Effector memory CD8-positive, alpha-beta T cell (primary cell): ENCODE data around the gene HES3.
A peak's percentile ranks its signal among the peaks of the same experiment; 100 is the strongest.

ENCODE experiments used
- ATAC-seq: fragments of 150-1000 bp; cut with Tn5 transposase; replicated peaks from 2 replicates; pipeline ENCODE4 v1.10.0; 2021; ENCODE audit warnings: mild to moderate bottlenecking, moderate library complexity
- DNase-seq, 3 experiments: peaks; one replicate each; pipeline ENCODE4 v3.0.0; 2021
- H3K27ac Mint-ChIP-seq, 2 donors: one replicate each; pipeline ENCODE4 v1.8.0; 2022; ENCODE audit warnings: mild to moderate bottlenecking in 2 of 2, mixed read lengths in 2 of 2, moderate library complexity in 2 of 2
- H3K27me3 Mint-ChIP-seq, 2 donors: one replicate each; pipeline ENCODE4 v1.8.0; 2022; ENCODE audit warnings: mixed read lengths in 2 of 2
- H3K36me3 Mint-ChIP-seq: one replicate; pipeline ENCODE4 v1.8.0; 2022; ENCODE audit warnings: mild to moderate bottlenecking, moderate library complexity, mixed read lengths; ENCODE audit not compliant: insufficient read depth
- H3K4me1 Mint-ChIP-seq, 2 donors: one replicate each; pipeline ENCODE4 v1.8.0; 2022; ENCODE audit warnings: low read depth in 2 of 2, mixed read lengths in 2 of 2
- H3K4me3 Mint-ChIP-seq, 2 donors: one replicate each; pipeline ENCODE4 v1.8.0; 2022; ENCODE audit warnings: mild to moderate bottlenecking in 2 of 2, mixed read lengths in 2 of 2, moderate library complexity in 2 of 2
- H3K9me3 Mint-ChIP-seq, 2 donors: one replicate each; pipeline ENCODE4 v1.8.0; 2022; ENCODE audit warnings: mixed read lengths in 2 of 2

HES3 gene

GRCh38 chr1:6233376-6233775, 10.6 kb upstream of the HES3 start:
- H3K4me3 Mint-ChIP-seq: peak overlapping the region; percentile 17 to 37
- H3K27ac Mint-ChIP-seq: no peak overlapping the region
- peaks cover 0 to 4% of the 10 kb centered on the region in 2 donors for H3K4me1 Mint-ChIP-seq

DNA sequence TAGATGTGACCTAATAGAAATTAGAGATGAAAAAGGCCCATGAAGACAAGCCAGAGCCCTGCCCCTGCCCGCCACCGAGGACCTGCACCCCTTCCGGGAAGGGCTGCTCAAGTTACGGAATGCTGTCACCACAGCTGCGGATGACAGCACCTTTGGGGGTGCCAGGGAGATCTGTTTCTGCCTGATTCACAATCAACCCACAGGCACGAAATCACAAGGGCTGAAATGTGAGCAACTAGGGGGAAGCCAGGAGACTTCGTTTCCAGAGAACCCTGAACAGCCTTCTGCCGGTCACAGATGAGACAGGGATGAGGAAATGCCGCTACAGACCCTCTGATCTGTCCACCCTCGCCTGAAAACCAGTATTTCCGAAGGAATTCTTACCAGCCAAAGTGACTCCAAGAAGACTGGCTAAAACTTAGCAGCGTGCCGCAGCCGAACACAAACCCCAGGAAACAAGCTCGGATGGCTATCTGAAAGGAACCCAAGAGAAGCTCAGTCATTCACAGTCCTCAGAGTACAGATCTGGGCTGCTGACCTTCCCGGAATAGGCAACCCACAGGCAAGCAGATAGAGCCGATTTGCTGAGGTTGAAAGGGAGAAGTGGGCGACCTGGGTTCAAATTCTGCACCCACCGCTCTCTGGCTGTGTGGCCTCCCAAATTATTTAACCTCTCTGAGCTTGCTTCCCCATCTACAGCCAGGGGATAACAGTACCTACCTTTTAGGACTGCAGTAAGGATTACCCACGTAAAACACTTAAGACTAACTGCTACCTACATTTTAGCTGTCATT, 9.3 kb upstream of the HES3 start:
- DNase-seq (no peak), ATAC-seq (no peak)
- Mint-ChIP-seq H3K9me3 (no peaks in the 10 kb centered on the region), H3K36me3 (peaks cover 46% of the 10 kb centered on the region), H3K4me1 (peaks cover 0 to 4% of the 10 kb centered on the region in 2 donors), H3K27ac (peak overlapping the region; percentile 68 to 72), H3K27me3 (peaks cover 9 to 13% of the 10 kb centered on the region in 2 donors), H3K4me3 (peak overlapping the region; percentile 85 to 86)

More at GRCh38 chr1:6233376-6233775, 10.6 kb upstream of the HES3 start:
- H3K9me3 Mint-ChIP-seq: no peaks in the 10 kb centered on the region
- ATAC-seq: no peak
- DNase-seq: no peak
- H3K27me3 Mint-ChIP-seq: peaks cover 0 to under 1% of the 10 kb centered on the region in 2 donors
- peaks cover 52% of the 10 kb centered on the region for H3K36me3 Mint-ChIP-seq

DNA sequence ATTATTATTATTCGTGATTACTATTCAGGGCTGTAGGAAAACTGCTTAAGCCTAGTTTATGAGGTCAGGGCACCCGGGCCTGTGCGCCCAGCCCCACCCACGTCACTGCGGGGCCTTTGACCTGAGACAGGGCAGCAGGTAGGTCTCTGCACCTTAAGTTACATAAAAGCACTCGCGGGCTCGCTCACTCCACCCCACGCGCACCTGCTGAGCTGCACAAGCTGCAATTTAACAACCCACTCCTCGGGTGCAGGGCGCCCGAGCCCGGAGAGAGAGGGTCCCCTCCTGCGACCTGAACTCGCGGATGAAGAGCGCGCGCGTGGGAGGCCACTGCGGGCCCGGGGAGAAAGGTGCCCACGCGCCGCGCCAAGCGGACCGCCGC, 8.7 kb upstream of the HES3 start:
- H3K4me1 Mint-ChIP-seq: peaks cover 0 to 4% of the 10 kb centered on the region in 2 donors
- ATAC-seq (peak; percentile 20), DNase-seq (no peak)
- H3K27me3 Mint-ChIP-seq: peaks cover 15 to 19% of the 10 kb centered on the region in 2 donors
- H3K9me3 Mint-ChIP-seq: no peaks in the 10 kb centered on the region
- peak overlapping the region; percentile 85 to 86 for H3K4me3 Mint-ChIP-seq
- peaks cover 44% of the 10 kb centered on the region for H3K36me3 Mint-ChIP-seq
- peak overlapping the region; percentile 68 to 72 for H3K27ac Mint-ChIP-seq

DNA sequence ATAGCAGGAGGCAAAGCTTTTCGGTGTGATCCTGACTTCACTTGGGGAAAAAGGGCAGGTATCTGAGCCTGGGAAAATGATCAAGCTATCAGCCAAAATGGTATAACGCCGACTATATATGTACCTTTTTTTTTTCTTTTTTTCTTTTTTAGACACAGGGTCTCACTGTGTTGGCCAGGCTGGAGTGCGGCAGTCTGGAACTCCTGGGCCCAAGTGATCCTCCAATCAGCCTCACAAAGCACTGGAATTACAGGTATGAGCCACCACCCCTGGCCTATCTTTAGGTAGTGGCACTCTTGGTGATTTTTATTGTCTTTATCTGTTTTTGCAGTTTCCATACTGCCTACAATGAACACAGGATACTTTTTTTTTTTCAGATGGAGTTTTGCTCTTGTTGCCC, 6.9 kb upstream of the HES3 start:
- Mint-ChIP-seq H3K9me3 (no peaks in the 10 kb centered on the region), H3K27me3 (peaks cover 26 to 36% of the 10 kb centered on the region in 2 donors), H3K4me1 (peaks cover 0 to 11% of the 10 kb centered on the region in 2 donors), H3K4me3 (peak overlapping the region; percentile 64 to 72), H3K36me3 (peaks cover 27% of the 10 kb centered on the region), H3K27ac (no peak overlapping the region)
- DNase-seq (no peak), ATAC-seq (no peak)

DNA sequence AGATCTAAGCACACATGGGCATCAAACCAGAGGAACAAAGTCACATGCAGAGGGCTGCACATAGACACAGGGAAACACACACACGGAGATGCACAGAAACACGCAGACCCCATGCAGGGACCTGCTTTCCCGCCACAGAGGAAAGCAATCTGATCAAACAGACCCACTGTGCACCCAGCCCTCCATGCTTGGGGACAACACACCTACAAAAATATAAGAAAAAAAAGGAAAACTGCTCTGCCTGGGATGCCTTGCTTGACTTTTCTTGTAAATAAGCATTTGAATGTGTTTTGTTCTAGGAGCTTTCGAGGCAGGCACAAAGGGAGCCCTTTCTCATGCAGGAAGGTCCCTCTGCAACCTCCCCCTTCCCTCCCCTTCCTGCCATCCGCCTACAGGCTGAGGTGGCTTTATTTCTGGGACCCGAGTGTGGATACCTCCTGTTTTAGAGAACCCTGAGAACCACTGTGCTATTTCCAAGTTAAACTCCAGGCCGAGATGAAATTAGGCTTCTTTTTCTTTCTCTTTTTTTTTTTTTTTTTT, 4.7 kb upstream of the HES3 start:
- H3K27ac Mint-ChIP-seq: no peak overlapping the region
- H3K4me3 Mint-ChIP-seq: no peak overlapping the region
- H3K36me3 Mint-ChIP-seq: peaks cover 15% of the 10 kb centered on the region
- H3K4me1 Mint-ChIP-seq: peaks cover 0 to 7% of the 10 kb centered on the region in 2 donors
- no peak for ATAC-seq
- H3K9me3 Mint-ChIP-seq: no peaks in the 10 kb centered on the region
- DNase-seq: no peak
- peaks cover 37 to 51% of the 10 kb centered on the region in 2 donors for H3K27me3 Mint-ChIP-seq

DNA sequence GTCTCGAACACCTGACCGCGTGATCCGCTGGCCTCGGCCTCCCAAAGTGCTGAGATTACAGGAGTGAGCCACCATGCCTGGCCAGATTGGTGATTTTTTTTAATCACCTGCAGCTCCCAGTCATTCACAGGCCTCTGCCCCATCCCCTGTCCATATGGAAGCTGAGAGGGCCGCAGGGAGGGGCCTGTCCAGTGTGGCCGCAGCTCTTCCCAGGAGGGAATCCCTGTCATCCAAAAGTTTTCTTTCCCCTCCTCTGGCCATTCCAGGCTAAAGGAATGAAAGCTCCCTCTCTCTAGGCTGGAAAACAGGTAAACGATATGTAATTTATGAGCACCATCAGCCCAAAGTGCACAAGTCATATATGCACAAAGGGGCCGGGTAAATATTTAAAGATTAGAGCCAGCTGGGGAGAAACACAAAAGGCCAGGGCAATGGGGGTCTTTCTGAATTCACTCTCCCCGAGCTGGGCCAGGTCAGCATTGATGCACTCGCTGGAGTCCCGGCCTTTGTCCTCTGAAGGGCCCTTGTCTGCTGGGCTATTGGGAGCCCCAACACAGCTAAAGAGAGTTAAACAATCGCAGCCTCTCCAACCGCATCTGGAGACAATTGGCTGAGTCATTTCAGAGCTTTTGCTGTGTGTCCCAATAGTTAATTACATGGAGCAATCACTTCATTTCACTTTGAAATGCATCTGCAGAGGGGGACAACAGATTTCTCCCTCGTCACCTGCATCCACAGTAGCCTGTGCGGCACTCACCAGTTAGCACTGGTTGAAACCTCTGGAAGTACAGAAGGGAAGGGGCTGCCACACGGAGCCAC, 3.8 kb upstream of the HES3 start:
- no peak for DNase-seq

DNA sequence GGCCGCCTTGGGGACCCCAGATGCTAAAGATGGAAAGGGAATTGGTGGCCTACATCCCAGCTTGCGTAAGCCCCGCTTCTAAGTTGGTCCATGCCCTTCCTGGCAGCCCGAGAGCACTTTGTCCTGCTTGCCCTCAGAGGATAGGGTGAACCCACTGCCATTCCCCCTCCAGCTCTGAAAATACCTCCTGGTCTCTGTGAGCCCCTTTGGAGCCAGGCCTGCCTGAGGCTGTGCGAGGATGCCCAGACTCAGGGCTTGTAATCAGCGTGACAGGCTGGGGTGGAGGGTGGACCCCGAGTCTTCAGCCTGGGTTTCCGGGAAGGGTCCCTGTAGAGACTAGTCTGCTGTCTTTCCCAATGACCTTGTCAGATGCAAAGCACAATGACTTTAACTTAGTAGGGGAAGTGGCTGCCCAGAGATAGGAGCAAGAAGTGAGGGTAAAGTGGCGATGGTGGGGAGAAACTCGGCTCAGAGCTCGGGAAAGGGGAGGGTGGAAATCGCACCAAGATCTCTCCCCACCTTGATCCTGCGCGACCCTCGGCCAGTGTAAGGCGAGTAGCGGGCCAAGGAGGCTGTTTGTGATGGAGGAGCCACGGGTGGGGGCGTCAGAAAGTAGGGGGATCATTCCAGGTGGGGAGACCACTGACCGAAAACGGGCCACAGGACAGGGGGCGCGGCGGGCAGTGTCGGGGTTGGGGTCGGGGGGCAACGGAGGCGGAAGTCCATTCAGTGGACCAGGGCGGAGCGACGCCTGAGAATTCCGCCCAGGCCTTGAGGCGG, 2.7 kb upstream of the HES3 start:
- no peak for DNase-seq
- peaks cover 15% of the 10 kb centered on the region for H3K36me3 Mint-ChIP-seq
- peak overlapping the region; percentile 31 to 63 for H3K4me3 Mint-ChIP-seq
- H3K27me3 Mint-ChIP-seq: peaks cover 37 to 59% of the 10 kb centered on the region in 2 donors
- H3K27ac Mint-ChIP-seq: no peak overlapping the region
- H3K4me1 Mint-ChIP-seq: peaks cover 0 to 9% of the 10 kb centered on the region in 2 donors
- H3K9me3 Mint-ChIP-seq: no peaks in the 10 kb centered on the region
- no peak for ATAC-seq

More for the DNA sequence above, 3.8 kb upstream of the HES3 start:
- Mint-ChIP-seq H3K4me3 (no peak overlapping the region), H3K9me3 (no peaks in the 10 kb centered on the region), H3K27ac (no peak overlapping the region), H3K27me3 (peaks cover 37 to 58% of the 10 kb centered on the region in 2 donors), H3K4me1 (peaks cover 0 to 7% of the 10 kb centered on the region in 2 donors), H3K36me3 (peaks cover 15% of the 10 kb centered on the region)
- ATAC-seq: no peak

DNA sequence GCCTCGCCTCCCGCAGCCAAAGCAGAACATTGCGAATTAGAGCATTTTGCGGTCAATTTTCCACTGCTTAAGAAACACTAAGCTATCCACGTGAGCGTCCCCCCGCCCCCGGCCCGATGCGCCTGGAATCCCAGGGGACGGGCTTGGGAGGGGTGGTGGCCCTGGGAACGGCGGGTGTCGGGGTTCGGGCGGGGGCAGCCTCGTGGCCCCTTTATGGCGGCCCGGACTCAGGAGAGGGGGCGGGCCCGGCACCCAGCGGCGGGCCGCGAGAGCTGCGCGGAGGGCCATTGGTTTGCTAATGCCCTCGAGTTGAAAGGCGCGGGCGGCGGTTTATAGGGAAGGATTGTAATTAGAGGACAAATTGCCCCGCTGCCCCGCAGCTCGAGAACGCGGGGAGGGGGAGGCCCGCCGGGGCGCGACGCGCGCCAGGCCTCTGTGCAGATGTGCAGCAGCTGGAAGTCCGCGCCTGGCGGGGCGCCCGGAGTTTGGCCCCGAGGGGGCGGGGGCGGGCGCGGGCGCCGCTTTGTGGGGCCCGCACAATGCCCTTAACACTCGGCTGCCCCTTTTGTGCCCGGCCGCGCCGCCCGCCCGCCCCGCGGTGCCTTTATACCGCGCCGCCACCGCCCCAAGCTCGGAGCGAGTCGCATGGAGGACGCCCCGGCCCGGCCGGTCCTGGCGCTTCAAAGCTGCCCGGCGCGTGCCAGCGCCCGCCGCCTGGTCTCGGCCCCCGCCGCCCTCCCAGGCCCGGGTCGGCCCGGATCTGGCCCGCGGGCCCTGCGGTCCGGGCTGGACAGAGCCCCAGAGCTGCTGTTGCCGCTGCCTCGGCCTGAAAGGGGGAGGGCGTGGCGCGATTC, 1.9 kb upstream of the HES3 start:
- DNase-seq (no peak), ATAC-seq (no peak)
- no peaks in the 10 kb centered on the region for H3K9me3 Mint-ChIP-seq
- H3K27ac Mint-ChIP-seq: no peak overlapping the region
- peaks cover 17% of the 10 kb centered on the region for H3K36me3 Mint-ChIP-seq
- H3K4me1 Mint-ChIP-seq: peaks cover 7 to 17% of the 10 kb centered on the region in 2 donors
- no peak overlapping the region for H3K4me3 Mint-ChIP-seq
- peaks cover 46 to 68% of the 10 kb centered on the region in 2 donors for H3K27me3 Mint-ChIP-seq

DNA sequence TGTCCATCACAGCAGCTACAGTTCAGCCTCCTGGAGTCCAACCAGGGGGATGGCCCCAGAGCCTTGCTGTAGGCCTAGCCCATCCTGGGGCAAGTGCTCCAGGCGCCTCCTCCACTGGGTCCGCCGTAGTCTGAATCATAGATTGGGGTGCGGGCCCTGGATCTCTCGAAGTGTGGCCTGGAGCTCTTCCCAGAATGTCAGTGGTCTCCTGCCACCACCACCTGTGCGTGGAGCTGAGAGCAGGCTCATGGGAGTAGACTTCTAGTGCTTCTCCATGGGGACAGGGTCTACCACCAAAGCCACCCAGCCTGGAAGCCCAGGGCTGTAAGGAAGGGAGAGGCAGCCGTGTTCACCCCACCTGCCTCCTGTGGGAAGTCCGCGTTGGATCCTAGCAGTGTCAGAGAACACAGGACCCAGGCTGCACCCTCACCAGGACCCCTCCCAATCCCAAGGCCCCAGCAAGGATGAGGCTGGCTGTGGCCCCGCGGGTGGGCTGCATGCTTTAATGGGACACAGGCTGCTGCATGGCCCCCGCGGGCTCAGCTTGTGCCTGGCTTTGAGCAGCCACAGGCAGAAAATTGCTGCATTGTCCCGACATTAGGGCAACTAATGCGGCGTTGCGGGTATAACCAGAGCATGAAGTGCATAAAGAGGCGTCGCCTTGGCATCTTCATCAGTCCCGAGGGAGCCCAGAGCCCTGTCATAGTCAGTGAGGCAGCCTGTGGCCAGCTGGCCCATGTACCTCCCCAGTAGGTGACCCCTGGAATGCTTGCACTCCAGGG, 735 bp upstream of the HES3 start:
- Mint-ChIP-seq H3K36me3 (peaks cover 17% of the 10 kb centered on the region), H3K27ac (no peak overlapping the region), H3K4me1 (peaks cover 7 to 17% of the 10 kb centered on the region in 2 donors), H3K9me3 (no peaks in the 10 kb centered on the region), H3K4me3 (no peak overlapping the region), H3K27me3 (peaks cover 54 to 79% of the 10 kb centered on the region in 2 donors)
- ATAC-seq: no peak
- no peak for DNase-seq

DNA sequence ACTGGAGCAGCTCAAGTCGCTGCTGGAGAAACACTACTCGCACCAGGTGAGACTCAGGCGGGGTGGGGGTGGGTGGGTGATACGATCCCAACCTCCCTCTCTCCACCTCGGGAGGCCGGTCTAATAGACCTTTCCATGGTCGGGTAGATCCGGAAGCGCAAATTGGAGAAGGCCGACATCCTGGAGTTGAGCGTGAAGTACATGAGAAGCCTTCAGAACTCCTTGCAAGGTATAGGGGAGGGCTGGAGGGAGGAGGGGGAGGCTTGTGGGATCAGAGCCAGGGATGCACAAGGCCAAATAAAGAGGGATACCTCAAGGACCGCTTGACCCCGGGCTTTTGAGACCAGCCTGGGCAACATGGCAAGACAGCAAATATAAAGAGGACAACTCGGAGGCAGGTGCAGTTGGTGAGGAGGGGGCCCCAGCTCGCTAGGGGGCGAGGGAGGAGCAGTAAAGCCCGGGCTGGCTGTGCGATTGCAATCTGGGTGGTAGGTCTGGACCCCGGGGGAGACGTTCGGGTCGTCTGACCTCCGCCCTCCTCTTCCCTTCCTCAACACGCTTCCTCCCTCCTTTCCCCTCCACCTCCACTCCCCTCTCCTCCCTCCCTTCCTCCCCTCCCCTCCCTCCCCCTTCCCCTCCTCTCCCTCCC, 546 bp downstream of the HES3 start:
- H3K4me1 Mint-ChIP-seq: peaks cover 7 to 17% of the 10 kb centered on the region in 2 donors
- H3K9me3 Mint-ChIP-seq: no peaks in the 10 kb centered on the region
- no peak overlapping the region for H3K27ac Mint-ChIP-seq
- peaks cover 17% of the 10 kb centered on the region for H3K36me3 Mint-ChIP-seq
- DNase-seq (no peak), ATAC-seq (no peak)
- peaks cover 49 to 75% of the 10 kb centered on the region in 2 donors for H3K27me3 Mint-ChIP-seq
- H3K4me3 Mint-ChIP-seq: peak overlapping the region; percentile 20 to 33

GRCh38 chr1:6245086-6245868, 1.3 kb downstream of the HES3 start:
- Mint-ChIP-seq H3K4me1 (peaks cover 7 to 17% of the 10 kb centered on the region in 2 donors), H3K9me3 (no peaks in the 10 kb centered on the region), H3K27me3 (peaks cover 46 to 72% of the 10 kb centered on the region in 2 donors), H3K27ac (no peak overlapping the region), H3K36me3 (peaks cover 14% of the 10 kb centered on the region), H3K4me3 (no peak overlapping the region)
- peak; percentile 74 to 81 (median 78) for DNase-seq
- ATAC-seq: peak; percentile 87
